ENCODE results near the gene SH3PXD2A. TPM values are rescaled to one million over a fixed set of nuclear protein-coding genes. Genes with fewer than 3 reads are reported as not detected.
"Not testable (repeated sequence)": the region's sequence is repeated elsewhere in the genome, so short reads cannot be mapped to it uniquely, and the experiment has no call there.

Gene SH3PXD2A
- total RNA-seq, 1 experiment from 2014 or later, result 54.9 TPM

DNA sequence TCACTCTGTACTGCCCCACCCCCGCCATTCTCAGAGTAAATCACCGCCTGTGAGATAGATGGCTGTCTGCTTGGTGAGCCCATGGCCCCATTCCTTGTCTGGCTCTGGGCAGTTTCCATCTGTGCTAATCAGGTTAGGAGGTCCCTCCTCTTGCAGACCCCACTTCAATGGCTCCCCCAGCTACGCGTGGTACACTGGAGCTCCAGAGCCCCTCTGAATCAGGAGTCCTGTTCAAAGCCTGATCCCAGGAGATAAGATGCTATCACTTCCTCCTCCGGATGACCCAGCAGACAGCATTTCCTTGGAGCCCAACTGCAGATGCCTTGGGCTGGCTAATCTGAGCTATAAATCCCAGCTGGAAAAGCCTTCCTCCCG lies 122.3 kb downstream of the SH3PXD2A start:
- Histone ChIP-seq H3K27me3 (replicated peaks; ENCODE audit: insufficient read depth, low read depth, low read length, poor library complexity) (no peaks in the 10 kb centered on the region), H3K27ac (ENCODE audit: low read depth, low read length, poor library complexity, severe bottlenecking) (no peak overlapping the region), H3K9me3 (ENCODE audit: low read depth, low read length, poor library complexity, severe bottlenecking) (no peaks in the 10 kb centered on the region), H3K4me3 (ENCODE audit: low read depth, low read length, poor library complexity, severe bottlenecking) (no peak overlapping the region), H3K4me1 (ENCODE audit: insufficient read depth, low read length, poor library complexity, severe bottlenecking) (no peaks in the 10 kb centered on the region), H3K36me3 (ENCODE audit: insufficient read depth, low read length, poor library complexity, severe bottlenecking) (no peaks in the 10 kb centered on the region)
- POLR2A ChIA-PET (ENCODE audit: low non-redundant PET), result no interaction called here
- no peak for DNase-seq (ENCODE audit: low spot score)
- BruUV-seq (replicated peaks), result no TSS peak
- TF ChIP-seq, protein P1, sequence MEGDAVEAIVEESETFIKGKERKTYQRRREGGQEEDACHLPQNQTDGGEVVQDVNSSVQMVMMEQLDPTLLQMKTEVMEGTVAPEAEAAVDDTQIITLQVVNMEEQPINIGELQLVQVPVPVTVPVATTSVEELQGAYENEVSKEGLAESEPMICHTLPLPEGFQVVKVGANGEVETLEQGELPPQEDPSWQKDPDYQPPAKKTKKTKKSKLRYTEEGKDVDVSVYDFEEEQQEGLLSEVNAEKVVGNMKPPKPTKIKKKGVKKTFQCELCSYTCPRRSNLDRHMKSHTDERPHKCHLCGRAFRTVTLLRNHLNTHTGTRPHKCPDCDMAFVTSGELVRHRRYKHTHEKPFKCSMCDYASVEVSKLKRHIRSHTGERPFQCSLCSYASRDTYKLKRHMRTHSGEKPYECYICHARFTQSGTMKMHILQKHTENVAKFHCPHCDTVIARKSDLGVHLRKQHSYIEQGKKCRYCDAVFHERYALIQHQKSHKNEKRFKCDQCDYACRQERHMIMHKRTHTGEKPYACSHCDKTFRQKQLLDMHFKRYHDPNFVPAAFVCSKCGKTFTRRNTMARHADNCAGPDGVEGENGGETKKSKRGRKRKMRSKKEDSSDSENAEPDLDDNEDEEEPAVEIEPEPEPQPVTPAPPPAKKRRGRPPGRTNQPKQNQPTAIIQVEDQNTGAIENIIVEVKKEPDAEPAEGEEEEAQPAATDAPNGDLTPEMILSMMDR (conservative IDR thresholded peaks at IDR 0.05; ENCODE audit: low read depth, low read length), result no peak
- TF ChIP-seq EZH2 (IDR thresholded peaks at IDR 0.05; ENCODE audit: borderline replicate concordance, low read depth, low read length, poor library complexity, severe bottlenecking), result no peak
- intact Hi-C loops (cut with micrococcal nuclease; ENCODE audit: unreplicated experiment), result no loop called here
- CTCF ChIA-PET, result no interaction called here

GRCh38 chr10:103732339-103733044 lies 122.9 kb downstream of the SH3PXD2A start:
- Histone ChIP-seq H3K4me1 (ENCODE audit: insufficient read depth, low read length, poor library complexity, severe bottlenecking) (no peaks in the 10 kb centered on the region), H3K4me3 (ENCODE audit: low read depth, low read length, poor library complexity, severe bottlenecking) (no peak overlapping the region), H3K9me3 (ENCODE audit: low read depth, low read length, poor library complexity, severe bottlenecking) (no peaks in the 10 kb centered on the region), H3K36me3 (ENCODE audit: insufficient read depth, low read length, poor library complexity, severe bottlenecking) (no peaks in the 10 kb centered on the region), H3K27ac (ENCODE audit: low read depth, low read length, poor library complexity, severe bottlenecking) (no peak overlapping the region), H3K27me3 (replicated peaks; ENCODE audit: insufficient read depth, low read depth, low read length, poor library complexity) (no peaks in the 10 kb centered on the region)
- ChIA-PET CTCF (no interaction called here), POLR2A (ENCODE audit: low non-redundant PET) (no interaction called here)
- TF ChIP-seq, protein P1 (conservative IDR thresholded peaks at IDR 0.05; ENCODE audit: low read depth, low read length), result no peak
- TF ChIP-seq EZH2 (IDR thresholded peaks at IDR 0.05; ENCODE audit: borderline replicate concordance, low read depth, low read length, poor library complexity, severe bottlenecking), result no peak
- BruUV-seq (replicated peaks), result no TSS peak
- intact Hi-C loops (cut with micrococcal nuclease; ENCODE audit: unreplicated experiment), result no loop called here
- no peak for DNase-seq (ENCODE audit: low spot score)

GRCh38 chr10:103731609-103732270 lies 123.6 kb downstream of the SH3PXD2A start:
- H3K4me1 ChIP-seq (ENCODE audit: insufficient read depth, low read length, poor library complexity, severe bottlenecking), result no peaks in the 10 kb centered on the region
- no peak overlapping the region for H3K27ac ChIP-seq (ENCODE audit: low read depth, low read length, poor library complexity, severe bottlenecking)
- POLR2A ChIA-PET (ENCODE audit: low non-redundant PET), result no interaction called here
- DNase-seq (ENCODE audit: low spot score), result no peak
- BruUV-seq (replicated peaks), result no TSS peak
- CTCF ChIA-PET, result no interaction called here
- intact Hi-C loops (cut with micrococcal nuclease; ENCODE audit: unreplicated experiment), result no loop called here
- TF ChIP-seq EZH2 (IDR thresholded peaks at IDR 0.05; ENCODE audit: borderline replicate concordance, low read depth, low read length, poor library complexity, severe bottlenecking), result no peak
- TF ChIP-seq, protein P1 (conservative IDR thresholded peaks at IDR 0.05; ENCODE audit: low read depth, low read length), result no peak
- no peaks in the 10 kb centered on the region for H3K27me3 ChIP-seq (replicated peaks; ENCODE audit: insufficient read depth, low read depth, low read length, poor library complexity)
- H3K36me3 ChIP-seq (ENCODE audit: insufficient read depth, low read length, poor library complexity, severe bottlenecking), result no peaks in the 10 kb centered on the region
- H3K9me3 ChIP-seq (ENCODE audit: low read depth, low read length, poor library complexity, severe bottlenecking), result no peaks in the 10 kb centered on the region
- H3K4me3 ChIP-seq (ENCODE audit: low read depth, low read length, poor library complexity, severe bottlenecking), result no peak overlapping the region

GRCh38 chr10:103731026-103731425 lies 124.3 kb downstream of the SH3PXD2A start:
- CTCF ChIA-PET; intact Hi-C loops (cut with micrococcal nuclease; ENCODE audit: unreplicated experiment); H3K9me3 ChIP-seq (ENCODE audit: low read depth, low read length, poor library complexity, severe bottlenecking); POLR2A ChIA-PET (ENCODE audit: low non-redundant PET); H3K27ac ChIP-seq (ENCODE audit: low read depth, low read length, poor library complexity, severe bottlenecking); H3K27me3 ChIP-seq (replicated peaks; ENCODE audit: insufficient read depth, low read depth, low read length, poor library complexity); H3K4me1 ChIP-seq (ENCODE audit: insufficient read depth, low read length, poor library complexity, severe bottlenecking); BruUV-seq (replicated peaks); H3K4me3 ChIP-seq (ENCODE audit: low read depth, low read length, poor library complexity, severe bottlenecking); DNase-seq (ENCODE audit: low spot score); H3K36me3 ChIP-seq (ENCODE audit: insufficient read depth, low read length, poor library complexity, severe bottlenecking): not testable (repeated sequence)
